Measurements from ENCODE around the gene ITPR1.
"Not testable (repeated sequence)": the region's sequence is repeated elsewhere in the genome, so short reads cannot be mapped to it uniquely, and the experiment has no call there.

The ITPR1 gene

GRCh38 chr3:4758957-4759656 lies 266.0 kb downstream of the ITPR1 start:
- DNase-seq (ENCODE audit: low spot score): no peak

- no peak for DNase-seq (ENCODE audit: low spot score)
Observed at GRCh38 chr3:4759689-4760312, 266.7 kb downstream of the ITPR1 start.

DNA sequence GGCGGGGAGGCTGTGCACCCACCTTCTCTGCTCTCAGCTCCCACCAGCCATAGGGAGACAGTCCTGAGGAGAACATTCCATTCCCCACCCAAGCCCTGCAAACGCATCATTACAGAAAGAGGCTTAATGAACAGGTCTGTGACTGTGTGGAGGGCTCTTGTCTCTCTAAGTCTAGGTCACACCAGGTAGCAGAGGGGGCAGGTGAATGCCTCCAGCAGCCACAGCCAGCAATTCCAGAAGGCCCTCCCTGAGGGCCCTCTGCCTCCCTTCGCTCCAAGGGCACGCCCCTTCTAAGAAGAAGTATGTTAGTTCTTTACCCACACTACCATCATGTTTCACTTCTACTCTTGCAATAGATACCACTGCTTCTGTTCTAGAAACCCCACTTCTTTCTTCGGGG lies 268.6 kb downstream of the ITPR1 start:
- DNase-seq (ENCODE audit: low spot score): no peak

DNA sequence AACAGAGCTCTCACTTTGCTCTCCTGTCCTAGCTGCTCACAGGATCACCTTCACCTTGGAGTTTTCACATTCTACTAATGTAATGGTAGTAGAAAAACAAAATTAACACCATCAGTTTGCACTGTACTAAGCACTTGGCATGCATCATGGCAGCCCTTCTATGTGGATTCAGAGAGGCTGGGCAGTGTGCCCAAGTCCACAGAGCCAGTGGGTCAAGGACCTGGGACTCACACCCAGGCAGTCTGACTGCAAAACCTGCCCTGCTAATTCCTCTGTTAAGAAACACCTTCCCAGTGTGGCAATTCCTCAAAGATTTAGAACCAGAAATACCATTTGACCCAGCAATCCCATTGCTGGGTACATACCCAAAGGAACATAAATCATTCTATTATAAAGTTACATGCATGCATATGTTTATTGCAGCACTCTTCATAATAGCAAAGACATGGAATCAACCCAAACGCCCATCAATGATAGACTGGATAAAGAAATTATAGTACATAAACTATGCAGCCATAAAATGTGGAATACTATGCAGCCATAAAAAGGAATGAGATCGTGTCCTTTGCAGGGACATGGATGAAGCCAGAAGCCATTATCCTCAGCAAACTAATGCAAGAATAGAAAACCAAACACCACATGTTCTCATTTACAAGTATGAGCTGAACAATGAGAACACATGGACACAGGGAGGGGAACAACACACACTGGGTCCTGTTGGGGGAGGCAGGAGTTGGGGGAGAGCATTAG lies 269.5 kb downstream of the ITPR1 start:
- DNase-seq (ENCODE audit: low spot score): not testable (repeated sequence)

DNA sequence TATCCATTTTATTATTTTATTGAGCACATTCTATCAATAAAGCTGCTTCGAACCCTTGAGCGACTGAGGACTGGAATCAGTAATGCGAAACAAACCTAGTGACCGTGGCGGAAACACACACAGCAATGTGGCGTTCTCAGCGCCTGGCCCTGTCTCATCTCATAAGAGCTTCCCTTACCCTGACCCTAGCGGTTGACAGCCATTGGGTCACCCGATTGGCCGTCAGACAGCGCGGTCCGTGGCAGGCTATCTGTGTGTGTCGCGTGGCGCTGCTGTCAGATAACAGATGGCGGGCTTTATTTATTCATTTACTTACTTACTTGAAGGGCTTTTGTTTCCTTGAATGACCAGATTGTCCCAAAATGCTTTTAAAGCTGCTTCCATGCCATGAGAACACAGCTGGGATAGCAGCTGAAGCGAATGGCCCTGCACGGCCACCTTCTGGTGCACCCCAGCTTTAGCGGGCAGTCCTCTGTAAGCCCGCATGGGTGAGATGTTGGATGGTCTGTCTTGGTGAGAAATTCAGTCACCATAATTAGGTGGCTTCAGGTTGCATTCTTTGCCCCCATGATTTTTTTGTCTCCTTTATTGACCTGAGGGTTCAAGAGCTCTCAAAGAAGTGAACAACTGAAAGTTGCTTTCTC lies 270.6 kb downstream of the ITPR1 start:
- DNase-seq (ENCODE audit: low spot score): no peak

GRCh38 chr3:4765212-4765611 lies 272.1 kb downstream of the ITPR1 start:
- no peak for DNase-seq (ENCODE audit: low spot score)

- no peak for DNase-seq (ENCODE audit: low spot score)
Observed at GRCh38 chr3:4766263-4766662, 273.1 kb downstream of the ITPR1 start.

DNA sequence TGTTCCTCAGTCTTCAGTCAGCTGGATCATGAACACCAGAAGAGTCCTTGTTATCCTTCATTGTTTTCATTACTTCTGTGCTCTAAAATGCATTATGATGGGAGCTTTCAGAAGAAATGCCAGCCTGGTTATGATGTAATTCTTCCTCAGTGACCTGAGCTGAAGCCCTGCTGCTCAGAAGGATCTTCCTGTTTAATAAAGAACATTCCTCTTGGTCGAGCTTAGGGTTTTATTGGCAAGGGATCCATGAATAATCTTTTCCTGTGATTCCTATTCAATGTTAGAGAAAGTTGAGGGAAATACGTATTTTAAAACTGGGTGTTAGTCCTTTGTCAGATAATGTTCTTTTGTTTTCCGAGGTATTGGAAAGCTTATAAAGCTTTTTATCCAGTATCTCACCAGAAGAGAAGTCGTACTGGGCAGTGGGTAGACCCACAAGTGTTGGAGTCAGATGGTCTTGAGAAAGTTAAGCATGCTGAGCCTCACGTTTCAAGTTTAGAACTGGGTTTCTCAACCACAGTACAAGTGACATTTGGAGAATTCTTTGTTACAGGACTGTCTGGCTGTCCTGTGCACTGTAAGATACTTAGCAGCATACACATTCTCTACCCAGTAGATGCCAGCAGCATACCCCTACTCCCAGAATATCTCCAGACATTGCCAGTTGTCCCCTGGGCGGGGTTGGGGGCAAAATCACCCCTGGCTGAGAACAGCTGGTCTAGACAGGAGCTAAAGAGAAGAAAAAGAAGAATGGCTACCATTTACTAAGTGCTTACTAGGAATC lies 273.8 kb downstream of the ITPR1 start:
- no peak for DNase-seq (ENCODE audit: low spot score)

DNA sequence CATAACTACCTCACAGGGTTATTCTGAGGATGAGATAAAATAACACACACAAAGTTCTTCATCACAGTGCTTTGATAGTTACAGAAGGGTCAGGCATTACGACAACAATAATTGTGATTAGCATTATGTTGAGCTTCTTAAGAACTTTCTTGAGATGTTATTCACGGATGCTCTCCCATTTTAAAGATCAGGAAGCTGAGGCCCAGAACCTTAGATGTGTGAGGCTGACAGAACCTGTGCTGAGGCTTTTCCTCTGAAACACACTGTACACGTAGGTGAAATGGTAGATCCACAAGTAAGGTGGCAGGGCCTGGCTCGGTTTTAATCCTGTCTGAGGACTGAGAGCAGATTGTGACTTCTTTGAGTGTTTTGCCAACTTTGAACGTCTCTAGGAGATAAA lies 274.9 kb downstream of the ITPR1 start:
- no peak for DNase-seq (ENCODE audit: low spot score)

DNA sequence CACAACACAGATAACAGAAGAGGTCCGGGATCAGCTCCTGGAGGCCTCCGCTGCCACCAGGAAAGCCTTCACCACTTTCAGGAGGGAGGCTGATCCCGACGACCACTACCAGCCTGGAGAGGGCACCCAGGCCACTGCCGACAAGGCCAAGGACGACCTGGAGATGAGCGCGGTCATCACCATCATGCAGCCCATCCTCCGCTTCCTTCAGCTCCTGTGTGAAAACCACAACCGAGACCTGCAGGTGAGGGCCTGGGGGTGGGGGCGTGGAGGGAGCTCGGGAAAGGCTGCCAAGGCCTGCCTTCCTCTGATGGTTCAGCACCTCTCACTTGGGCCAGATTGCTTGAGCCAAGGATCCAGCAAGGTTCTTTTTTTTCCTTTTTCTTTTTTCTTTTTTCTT lies 275.4 kb downstream of the ITPR1 start:
- no peak for DNase-seq (ENCODE audit: low spot score)

GRCh38 chr3:4770561-4770960 lies 277.4 kb downstream of the ITPR1 start:
- no peak for DNase-seq (ENCODE audit: low spot score)

- no peak for DNase-seq (ENCODE audit: low spot score)
Observed at GRCh38 chr3:4771243-4771642, 278.1 kb downstream of the ITPR1 start.

DNA sequence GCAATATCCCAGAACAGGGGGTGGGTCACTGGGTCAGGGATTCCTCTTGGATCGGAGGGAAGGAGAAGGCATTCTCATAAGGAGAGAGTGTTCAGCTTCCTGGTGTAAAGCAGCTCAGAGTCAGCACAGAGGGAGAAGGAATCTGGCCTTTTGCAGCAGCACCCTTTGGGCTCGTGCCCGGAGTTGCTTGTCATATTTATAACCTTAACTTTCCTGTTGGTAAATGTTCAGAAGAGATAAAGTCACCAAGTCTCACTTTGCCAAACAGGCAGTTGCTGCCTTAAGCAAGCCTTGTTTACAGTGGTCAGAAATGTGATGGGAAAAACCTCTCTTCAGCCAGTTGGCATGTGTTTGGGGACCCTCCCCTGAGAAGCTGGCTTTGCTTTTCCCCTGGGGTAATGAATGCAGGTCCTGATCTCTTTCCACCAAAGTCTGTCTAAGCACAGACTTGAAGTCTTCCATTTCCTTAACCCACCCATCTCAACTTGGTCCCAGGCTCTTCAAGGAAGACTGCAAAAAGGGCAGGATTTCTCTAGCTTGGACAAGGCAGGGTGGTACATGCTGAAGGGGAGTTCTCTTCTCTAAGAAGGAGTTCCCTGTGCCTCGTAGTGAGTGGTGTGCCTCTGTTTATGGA lies 279.1 kb downstream of the ITPR1 start:
- DNase-seq (ENCODE audit: low spot score): no peak

DNA sequence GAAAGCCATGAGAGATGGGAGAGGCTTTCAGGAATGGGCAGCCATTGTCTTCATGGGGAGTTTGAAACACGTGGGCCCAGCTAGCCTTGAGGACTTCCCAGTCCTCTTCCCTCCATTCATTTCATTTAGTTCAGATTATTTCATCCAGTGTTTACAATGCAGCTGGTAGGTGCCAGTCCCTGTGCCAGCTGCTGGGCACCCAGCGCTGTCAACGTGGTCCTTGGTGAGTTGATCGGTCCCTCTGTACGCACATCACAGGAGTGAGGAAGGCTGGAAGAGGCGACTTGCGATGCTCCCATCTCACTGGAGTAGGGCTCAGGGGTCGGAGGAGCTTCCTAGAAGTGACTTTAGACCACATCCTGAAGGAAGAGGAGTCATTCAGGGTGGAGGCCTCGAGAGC lies 279.7 kb downstream of the ITPR1 start:
- DNase-seq (ENCODE audit: low spot score): no peak

DNA sequence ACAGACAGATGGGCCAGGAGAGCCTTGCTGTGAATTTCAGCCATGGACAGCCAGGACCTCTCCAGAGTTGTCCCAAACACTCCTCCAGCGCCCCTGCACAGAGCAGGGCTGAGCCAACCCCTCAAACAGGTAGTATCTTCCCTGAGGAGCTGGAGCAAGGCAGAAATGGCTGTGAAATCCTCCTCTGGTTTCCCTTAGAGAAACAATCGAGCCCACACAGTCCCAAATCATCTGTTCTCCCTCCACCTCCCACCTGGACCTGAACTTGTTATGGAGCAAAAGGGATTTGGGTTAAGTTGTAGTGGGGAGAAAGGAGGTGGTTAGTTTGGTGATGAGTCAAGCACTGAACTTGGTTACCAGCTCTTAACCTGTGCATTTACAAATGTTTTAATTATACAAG lies 280.4 kb downstream of the ITPR1 start:
- no peak for DNase-seq (ENCODE audit: low spot score)

- DNase-seq (ENCODE audit: low spot score): no peak
Observed at GRCh38 chr3:4774531-4774930, 281.4 kb downstream of the ITPR1 start.

DNA sequence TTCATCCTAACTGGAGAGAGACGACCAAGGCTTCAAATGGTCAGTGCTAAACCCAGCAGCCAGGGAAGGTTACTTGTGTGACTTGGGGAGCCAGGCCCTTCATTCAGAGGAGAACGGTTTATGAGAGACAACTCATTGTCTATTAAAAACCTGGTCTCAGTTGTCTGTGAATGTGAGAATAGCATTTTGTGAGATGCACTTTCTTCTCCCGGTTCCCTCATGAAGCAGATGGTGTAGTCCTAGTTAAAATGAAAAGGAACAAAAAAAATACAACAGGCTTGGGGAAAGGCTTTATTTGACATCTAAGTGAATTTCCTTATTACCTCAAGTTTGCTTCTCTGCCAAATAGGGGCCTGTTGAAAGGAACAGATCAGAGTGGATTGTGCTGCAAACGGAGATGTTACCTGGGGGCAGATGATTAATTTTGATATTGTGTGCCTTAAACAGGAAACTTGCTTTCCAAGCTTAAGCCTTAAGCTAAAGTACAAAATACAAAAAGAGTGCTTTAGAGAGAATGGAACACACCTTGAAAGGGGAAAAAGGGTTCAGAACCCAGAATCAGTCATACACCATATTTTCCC lies 283.3 kb downstream of the ITPR1 start:
- DNase-seq (ENCODE audit: low spot score): no peak

GRCh38 chr3:4776980-4777581 lies 283.9 kb downstream of the ITPR1 start:
- no peak for DNase-seq (ENCODE audit: low spot score)

GRCh38 chr3:4778119-4778518 lies 285.0 kb downstream of the ITPR1 start:
- DNase-seq (ENCODE audit: low spot score): no peak

- DNase-seq (ENCODE audit: low spot score): no peak
Observed at GRCh38 chr3:4778740-4779139, 285.6 kb downstream of the ITPR1 start.

DNA sequence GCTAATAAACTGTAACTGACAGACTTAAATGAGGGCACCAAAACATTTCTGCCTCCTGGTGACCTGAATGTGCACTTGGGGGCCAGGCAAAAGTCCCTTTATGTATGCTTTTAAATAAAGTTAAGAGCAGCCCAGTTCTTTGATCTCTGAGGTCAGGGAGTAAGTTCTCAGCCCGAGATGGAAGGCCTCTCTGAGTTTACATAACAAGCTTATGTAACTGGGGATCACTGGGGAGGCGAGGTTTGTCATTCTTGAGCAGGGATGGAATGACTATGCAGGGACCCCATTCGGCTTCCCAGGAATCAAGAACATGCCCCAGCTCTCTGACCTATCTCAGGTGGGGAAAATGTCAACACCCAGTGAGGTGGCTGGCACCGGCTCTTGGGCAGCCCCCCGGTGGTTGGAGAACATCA lies 287.4 kb downstream of the ITPR1 start:
- DNase-seq (ENCODE audit: low spot score): no peak
